ENCODE results near the gene MYRF.

The MYRF gene

GRCh38 chr11:61752117-61752924, at the start of gene MYRF:
MYRF (plus strand) TSS chr11:61752636; CDS start chr11:61752745, 109 bp downstream.
- peak; percentile 40 for DNase-seq

DNA sequence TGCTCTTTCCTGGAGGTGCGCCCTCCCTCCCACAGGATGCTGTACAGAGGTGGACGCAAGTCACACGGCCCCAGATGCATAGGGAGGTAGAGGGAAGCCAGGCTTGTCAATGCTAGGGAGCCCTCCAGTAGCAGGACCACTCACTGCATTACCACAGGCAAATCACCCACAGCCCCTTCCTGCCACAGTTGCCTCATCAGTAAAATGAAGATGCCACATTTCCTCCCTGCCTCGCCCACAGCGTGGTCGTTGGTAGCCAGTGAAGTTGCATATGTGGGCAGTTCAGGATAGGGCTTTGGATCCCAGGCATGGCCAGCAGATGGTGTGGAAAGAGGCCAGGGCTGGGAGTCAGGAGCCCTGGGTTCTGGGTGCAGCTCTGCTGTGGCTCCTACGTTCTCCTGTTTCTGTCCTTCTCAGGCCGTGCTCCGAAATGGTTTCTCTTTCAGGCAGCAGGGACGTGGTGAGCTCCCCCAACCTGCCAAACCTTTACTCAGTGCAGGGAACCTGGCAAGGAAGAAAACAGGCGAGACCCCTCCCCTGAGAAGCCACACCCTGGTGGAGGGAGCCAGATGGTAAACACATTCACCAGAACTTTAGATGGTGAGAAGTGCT, 49.6 kb upstream of the MYRF start:
- DNase-seq, result no peak

- DNase-seq, result no peak
Observed at GRCh38 chr11:61704838-61705237, 47.6 kb upstream of the MYRF start.

DNA sequence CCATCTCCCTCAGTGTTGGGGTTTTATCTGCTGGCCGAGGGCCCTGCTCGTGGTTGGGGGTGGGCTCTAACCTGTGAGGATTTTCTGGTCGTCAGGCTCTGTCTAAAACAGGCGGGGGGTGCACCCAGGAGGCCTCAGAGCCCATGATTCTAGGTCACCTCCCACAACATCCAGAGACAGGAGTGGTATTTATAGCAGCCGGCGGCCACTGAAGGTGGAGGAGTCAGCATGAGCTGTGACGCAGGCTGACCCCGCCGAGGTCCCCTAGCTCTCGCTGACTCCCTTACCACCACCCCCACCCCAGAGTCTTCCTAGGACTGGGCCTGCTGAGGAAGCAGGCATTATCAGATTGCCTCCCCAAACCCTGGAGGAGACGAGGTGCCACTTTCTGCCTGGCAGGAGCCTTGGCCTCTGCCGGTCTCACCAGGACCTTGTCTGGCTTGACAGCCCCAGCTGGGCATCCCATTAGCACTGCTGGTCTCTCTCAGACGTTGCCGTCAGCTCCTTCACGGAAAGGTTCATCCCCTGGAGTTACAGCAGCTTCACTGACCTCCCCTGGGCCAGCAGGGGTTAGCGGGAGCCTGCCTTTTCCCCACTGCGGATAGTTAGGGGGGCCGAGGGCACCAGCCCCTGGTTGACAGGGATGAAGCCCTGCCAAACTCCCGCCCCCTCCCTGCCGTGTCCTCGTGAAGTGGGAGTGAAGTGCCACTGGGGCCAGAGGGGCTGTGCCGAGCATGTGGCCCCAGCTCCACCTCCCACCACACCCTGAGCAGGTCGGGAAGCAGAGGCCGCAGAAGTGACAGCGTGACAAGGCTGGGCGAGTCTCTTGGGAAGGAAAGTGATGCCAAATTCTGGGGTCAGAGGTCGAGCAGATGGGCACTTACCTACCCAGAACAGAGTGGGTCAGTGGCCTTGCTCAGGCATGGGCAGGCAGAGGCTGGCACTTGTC, 45.7 kb upstream of the MYRF start:
- no peak for DNase-seq

- DNase-seq, result no peak
Observed at GRCh38 chr11:61707574-61707973, 44.9 kb upstream of the MYRF start.

DNA sequence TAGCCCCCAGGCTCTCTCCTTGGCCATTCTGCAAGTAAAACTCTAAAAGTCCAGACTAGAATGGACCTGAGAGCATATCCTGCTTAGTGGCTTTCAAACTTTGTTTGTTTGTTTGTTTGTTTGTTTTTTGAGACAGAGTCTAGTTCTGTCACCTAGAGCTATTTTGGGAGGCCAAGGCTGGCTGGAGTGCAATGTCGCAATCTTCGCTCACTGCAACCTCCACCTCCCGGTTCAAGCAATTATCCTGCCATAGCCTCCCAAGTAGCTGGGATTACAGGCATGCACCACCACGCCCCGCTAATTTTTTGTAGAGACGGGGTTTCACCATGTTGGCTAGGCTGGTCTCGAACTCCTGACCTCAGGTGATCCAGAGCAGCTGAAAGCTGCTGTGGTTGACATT, 43.3 kb upstream of the MYRF start:
- DNase-seq, result no peak

DNA sequence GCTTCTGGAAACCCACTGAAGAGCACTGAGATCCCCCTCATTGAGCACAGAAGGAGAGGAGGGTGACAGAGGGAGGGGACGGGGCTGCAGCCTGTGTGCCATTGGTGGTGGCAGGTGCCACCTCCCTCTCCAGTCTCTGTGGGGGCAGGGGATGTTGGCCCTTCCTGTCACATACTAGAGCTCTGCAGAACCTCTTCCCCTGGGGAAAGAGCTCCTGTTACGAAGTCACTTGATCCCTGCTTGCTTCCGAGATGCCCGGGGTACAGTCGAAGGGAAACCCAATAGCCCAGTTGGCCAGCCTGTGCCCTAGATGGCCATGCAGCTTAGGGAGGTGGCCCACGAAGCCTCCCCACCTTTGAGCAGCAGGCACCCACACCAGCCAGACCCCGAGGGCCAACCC, 42.9 kb upstream of the MYRF start:
- no peak for DNase-seq

DNA sequence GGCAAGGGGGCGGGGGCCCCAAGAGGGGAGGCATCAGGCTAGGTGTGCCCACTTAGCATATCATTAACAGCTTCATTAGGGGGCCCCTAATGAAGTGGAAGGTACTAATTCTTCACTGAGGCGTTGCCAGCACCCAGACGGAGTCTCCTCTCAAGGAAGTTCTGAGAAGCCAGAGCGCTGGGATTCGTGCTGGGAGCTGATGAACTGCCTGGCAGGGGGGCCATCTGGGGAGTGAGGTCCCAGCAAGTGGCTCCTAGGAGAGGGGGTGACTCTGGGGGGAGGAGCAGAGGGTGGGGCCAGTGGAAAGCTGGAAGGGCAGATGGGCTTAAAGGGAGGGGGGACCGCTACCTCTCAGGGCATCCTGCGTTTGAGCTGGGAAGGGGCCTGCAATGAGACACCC, 42.4 kb upstream of the MYRF start:
- DNase-seq, result no peak

GRCh38 chr11:61711037-61711436, 41.4 kb upstream of the MYRF start:
- no peak for DNase-seq

DNA sequence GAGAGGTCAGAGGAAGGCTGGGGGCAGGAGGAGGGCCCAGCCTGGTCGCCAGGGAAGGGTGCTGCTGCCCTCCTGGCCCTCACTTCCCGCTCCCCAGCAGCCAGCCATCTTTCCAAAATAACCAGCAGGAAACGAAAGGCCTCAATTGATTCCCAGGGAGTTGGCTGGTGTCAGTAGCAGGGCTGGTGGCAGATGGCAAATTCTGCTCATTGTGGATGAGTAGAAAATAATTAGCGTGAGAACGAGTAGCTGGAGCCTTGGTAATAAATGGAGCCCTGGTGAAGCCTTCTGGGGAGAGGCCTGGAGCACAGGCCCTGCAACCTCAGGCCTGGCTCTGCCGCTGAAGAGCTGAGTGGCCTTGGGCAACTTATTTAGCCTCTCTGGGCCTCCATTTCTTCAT, 40.9 kb upstream of the MYRF start:
- no peak for DNase-seq

- DNase-seq, result no peak
Observed at GRCh38 chr11:61712314-61712713, 40.1 kb upstream of the MYRF start.

DNA sequence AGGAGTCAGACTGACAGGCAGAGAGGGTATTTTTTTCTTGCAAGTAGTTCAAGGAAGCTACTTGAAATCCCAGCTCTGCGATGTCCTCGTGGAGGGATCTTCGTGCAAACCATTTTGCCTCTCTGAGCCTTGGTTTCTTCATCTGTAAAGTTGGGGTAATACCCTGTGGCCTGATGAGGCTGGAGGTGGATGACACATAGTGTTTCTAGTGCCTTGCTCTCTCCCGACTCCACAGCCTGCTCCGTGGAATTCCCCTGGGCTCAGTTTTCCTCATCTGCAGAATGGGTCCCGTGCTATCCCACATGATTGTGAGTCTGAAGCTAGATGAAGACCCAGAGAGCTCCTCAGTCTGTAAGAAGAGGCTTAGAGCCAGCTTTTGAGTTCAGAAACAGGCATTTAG, 39.6 kb upstream of the MYRF start:
- no peak for DNase-seq

DNA sequence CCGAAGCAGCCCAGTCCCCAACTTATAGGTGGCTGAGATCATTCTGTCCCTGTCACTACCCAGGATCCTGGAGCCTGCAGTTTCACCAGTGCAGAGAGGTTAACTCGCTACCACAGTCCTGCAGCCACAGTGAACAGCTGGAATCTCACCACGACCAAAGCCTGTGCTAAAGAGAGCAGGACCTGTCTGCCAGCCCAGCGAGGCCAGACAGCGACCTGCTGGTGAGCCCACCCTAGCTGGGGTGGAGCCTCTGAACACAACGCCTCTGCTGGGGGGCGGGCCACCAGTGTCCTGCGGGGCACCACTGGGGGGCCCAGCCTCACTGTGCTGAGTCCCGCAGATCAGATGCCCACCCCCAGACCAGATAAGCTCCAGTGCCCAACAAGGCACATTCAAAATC, 39.0 kb upstream of the MYRF start:
- DNase-seq, result no peak

DNA sequence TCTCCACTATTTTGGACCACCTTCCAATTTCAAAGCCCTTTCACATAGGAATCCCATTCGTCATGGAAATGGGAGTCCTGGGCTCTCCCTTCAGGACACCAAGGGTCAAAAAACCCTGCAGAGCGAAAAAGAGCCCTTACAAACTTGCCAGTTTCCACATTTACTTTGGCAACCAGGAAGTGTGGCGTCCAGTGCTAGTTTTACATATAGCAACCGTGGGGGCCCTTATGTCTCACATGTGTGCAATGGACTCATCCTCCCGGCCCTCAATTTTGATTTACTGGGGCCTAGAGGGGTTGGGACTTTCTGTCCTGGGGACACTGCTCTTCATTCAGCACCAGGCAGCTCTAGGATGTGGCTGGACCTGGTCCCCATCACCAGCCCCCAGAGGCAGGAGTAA, 38.5 kb upstream of the MYRF start:
- DNase-seq, result no peak

- DNase-seq, result no peak
Observed at GRCh38 chr11:61714316-61714715, 38.1 kb upstream of the MYRF start.

GRCh38 chr11:61714916-61715315, 37.5 kb upstream of the MYRF start:
- DNase-seq, result no peak

DNA sequence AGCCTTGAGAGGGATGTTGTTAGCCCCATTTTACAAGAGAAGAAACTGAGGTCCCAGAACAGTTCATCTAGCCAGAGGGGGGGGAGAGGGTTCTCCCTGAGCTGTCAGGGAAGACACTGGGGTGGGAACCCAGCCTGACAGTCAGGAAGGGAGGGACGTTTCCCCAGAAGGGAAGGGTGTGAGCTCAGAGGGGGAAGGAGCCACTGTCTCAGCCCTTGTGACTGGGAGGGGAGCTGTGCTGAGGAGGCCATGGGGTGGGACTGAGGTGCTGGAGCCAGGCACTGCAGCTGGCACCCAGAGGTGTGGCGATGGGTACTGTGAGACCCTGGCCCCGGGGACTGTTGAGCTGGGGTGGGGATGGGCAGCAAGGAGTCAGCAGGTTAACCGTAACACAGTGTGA, 36.6 kb upstream of the MYRF start:
- no peak for DNase-seq

GRCh38 chr11:61716478-61717285, 35.8 kb upstream of the MYRF start:
- DNase-seq, result no peak

DNA sequence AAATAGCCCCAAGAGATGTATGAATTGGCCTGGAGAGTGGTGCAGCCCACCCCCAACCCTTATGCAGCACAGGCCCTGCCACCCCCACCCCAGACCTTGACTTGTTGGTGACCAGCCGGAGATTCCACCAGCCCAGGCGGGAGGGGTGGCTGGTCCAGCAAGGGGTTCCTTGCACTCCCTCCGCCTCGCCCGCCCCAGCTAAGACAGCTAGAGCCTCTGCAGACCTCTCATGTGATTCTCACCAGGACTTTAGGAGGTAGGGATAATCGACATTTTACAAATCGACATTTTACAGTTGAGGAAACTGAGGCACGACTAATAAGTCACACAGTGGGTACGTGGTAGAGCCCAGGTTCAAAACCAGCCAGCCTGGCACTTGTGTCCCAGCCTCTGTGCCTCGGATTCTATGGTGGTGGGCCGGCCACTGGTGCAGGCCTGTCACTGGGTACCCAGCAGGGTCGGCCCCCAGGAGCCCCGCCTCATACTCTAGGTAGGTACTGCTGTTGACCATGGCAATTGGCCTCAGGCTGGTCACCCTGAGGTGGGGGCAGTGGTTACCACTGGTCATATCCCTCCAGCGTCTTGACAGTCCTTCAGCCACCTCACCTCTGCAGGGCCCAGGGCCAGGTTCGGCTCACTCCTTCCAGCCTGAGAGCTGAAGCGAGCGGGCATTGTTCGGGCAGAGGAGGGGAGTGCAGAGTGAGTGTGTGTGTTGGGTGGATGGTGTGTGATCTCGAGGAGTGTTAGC, 35.0 kb upstream of the MYRF start:
- DNase-seq, result no peak

DNA sequence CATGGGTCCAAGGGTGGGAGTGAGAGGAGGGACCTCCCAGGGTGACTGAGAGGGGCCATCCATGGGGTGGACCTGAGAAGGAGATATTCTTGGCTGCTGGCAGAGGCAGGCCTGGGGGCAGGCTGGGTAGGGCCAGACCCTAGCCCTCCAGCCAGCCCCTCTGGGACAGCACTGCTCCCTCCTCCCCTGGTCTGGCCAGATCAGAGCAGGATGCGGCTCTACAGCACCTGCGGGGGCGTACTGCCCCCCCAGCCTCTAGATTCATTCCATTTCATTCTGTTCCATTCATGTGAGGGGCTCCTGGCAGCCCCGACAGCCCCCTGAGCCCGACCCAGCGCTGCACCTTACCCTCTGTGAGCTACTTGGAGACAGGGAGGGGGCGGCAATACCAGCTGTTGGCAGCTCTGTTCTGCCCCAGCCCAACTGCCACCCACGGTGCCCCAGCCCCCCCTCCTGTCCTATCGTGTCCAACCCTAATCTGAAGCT, 34.3 kb upstream of the MYRF start:
- no peak for DNase-seq

GRCh38 chr11:61718621-61719302, 33.7 kb upstream of the MYRF start:
- DNase-seq, result no peak

Measured in CD4-positive, alpha-beta T cell treated with Interferon gamma for 1 hour (primary cell).